Measurements from ENCODE around the gene PRKAG2. TPM values are rescaled to one million over a fixed set of nuclear protein-coding genes. Genes with fewer than 3 reads are reported as not detected.

Gene PRKAG2
- total RNA-seq, 2 experiments from 2014 or later, result 39.3 to 42.3 TPM

GRCh38 chr7:151614019-151614418, 262.9 kb downstream of the PRKAG2 start:
- DNase-seq, result no peak
- peaks cover 17% of the 10 kb centered on the region for H3K36me3 Mint-ChIP-seq (ENCODE audit: low read depth)
- no peak overlapping the region for H3K4me3 Mint-ChIP-seq
- ChIA-PET POLR2A (no interaction called here), CTCF (no interaction called here)
- Histone ChIP-seq H3K9me3 (ENCODE audit: control insufficient read depth in 1 of 2, insufficient read depth in 1 of 2, low read length in 2 of 2) (no peaks in the 10 kb centered on the region), H3K4me3 (ENCODE audit: low read length) (no peak overlapping the region), H3K27ac (ENCODE audit: low read depth in 1 of 2, low read length in 2 of 2) (no peak overlapping the region), H3K27me3 (ENCODE audit: control insufficient read depth in 1 of 2, insufficient read depth in 2 of 2, low read length in 2 of 2) (no peaks in the 10 kb centered on the region), H3K36me3 (ENCODE audit: insufficient read depth, low read length) (peaks cover 31% of the 10 kb centered on the region), H3K4me1 (ENCODE audit: insufficient read depth, low read length) (no peaks in the 10 kb centered on the region)
- ATAC-seq (ENCODE audit: poor library complexity), result no peak
- H3K27me3 Mint-ChIP-seq, result no peaks in the 10 kb centered on the region
- intact Hi-C loops (cut with DNase I, micrococcal nuclease), result no loop called here
- no peak for TF ChIP-seq CTCF (IDR thresholded peaks at IDR 0.05)
- no peaks in the 10 kb centered on the region for H3K9me3 Mint-ChIP-seq
- no peak overlapping the region for H3K27ac Mint-ChIP-seq
- no peaks in the 10 kb centered on the region for H3K4me1 Mint-ChIP-seq (ENCODE audit: low read depth)

- Histone ChIP-seq H3K27me3 (ENCODE audit: control insufficient read depth in 1 of 2, insufficient read depth in 2 of 2, low read length in 2 of 2) (no peaks in the 10 kb centered on the region), H3K27ac (ENCODE audit: low read depth in 1 of 2, low read length in 2 of 2) (no peak overlapping the region), H3K4me3 (ENCODE audit: low read length) (no peak overlapping the region), H3K9me3 (ENCODE audit: control insufficient read depth in 1 of 2, insufficient read depth in 1 of 2, low read length in 2 of 2) (no peaks in the 10 kb centered on the region), H3K36me3 (ENCODE audit: insufficient read depth, low read length) (peaks cover 30% of the 10 kb centered on the region), H3K4me1 (ENCODE audit: insufficient read depth, low read length) (no peaks in the 10 kb centered on the region)
- DNase-seq, result no peak
- Mint-ChIP-seq H3K27ac (no peak overlapping the region), H3K9me3 (no peaks in the 10 kb centered on the region), H3K27me3 (no peaks in the 10 kb centered on the region), H3K36me3 (ENCODE audit: low read depth) (peaks cover 9% of the 10 kb centered on the region), H3K4me1 (ENCODE audit: low read depth) (peaks cover 5% of the 10 kb centered on the region), H3K4me3 (no peak overlapping the region)
- ChIA-PET CTCF (no interaction called here), POLR2A (no interaction called here)
- no peak for TF ChIP-seq CTCF (IDR thresholded peaks at IDR 0.05)
- no peak for ATAC-seq (ENCODE audit: poor library complexity)
- intact Hi-C loops (cut with DNase I, micrococcal nuclease), result no loop called here
Observed at GRCh38 chr7:151611878-151612277, 265.0 kb downstream of the PRKAG2 start.

GRCh38 chr7:151611041-151611440, 265.9 kb downstream of the PRKAG2 start:
- Histone ChIP-seq H3K4me3 (ENCODE audit: low read length) (no peak overlapping the region), H3K27me3 (ENCODE audit: control insufficient read depth in 1 of 2, insufficient read depth in 2 of 2, low read length in 2 of 2) (no peaks in the 10 kb centered on the region), H3K27ac (ENCODE audit: low read depth in 1 of 2, low read length in 2 of 2) (no peak overlapping the region), H3K36me3 (ENCODE audit: insufficient read depth, low read length) (peaks cover 24% of the 10 kb centered on the region), H3K4me1 (ENCODE audit: insufficient read depth, low read length) (no peaks in the 10 kb centered on the region), H3K9me3 (ENCODE audit: control insufficient read depth in 1 of 2, insufficient read depth in 1 of 2, low read length in 2 of 2) (no peaks in the 10 kb centered on the region)
- POLR2A ChIA-PET, result no interaction called here
- intact Hi-C loops (cut with DNase I, micrococcal nuclease), result no loop called here
- Mint-ChIP-seq H3K4me3 (no peak overlapping the region), H3K27me3 (no peaks in the 10 kb centered on the region), H3K27ac (no peak overlapping the region), H3K9me3 (no peaks in the 10 kb centered on the region), H3K36me3 (ENCODE audit: low read depth) (peaks cover 9% of the 10 kb centered on the region), H3K4me1 (ENCODE audit: low read depth) (peaks cover 5% of the 10 kb centered on the region)
- ATAC-seq (ENCODE audit: poor library complexity), result no peak
- DNase-seq, result no peak
- TF ChIP-seq CTCF (IDR thresholded peaks at IDR 0.05), result no peak
- CTCF ChIA-PET, result no interaction called here
